Esophagus squamous epithelium (tissue), 4 donors: ENCODE measurements around the gene CEP112.

ENCODE experiments used
- POLR2A ChIP-seq, 4 donors: fragments of 450-650 bp; IDR thresholded peaks; one replicate each; pipeline ENCODE4 v1.6.1; 2017; ENCODE audit warnings: antibody characterized with exemption in 4 of 4, mild to moderate bottlenecking in 4 of 4, moderate library complexity in 3 of 4
- TF ChIP-seq, protein P1 (sequence below), 6 experiments: fragments of 450-650 bp in 4 of 6; fragments of 200-600 bp in 2 of 6; sonication (generic) in 2 of 6; IDR thresholded peaks; one replicate each; pipeline ENCODE4 v1.5.1; 2016 to 2019; ENCODE audit warnings: antibody characterized with exemption in 6 of 6, mild to moderate bottlenecking in 4 of 6, moderate library complexity in 4 of 6

DNA sequence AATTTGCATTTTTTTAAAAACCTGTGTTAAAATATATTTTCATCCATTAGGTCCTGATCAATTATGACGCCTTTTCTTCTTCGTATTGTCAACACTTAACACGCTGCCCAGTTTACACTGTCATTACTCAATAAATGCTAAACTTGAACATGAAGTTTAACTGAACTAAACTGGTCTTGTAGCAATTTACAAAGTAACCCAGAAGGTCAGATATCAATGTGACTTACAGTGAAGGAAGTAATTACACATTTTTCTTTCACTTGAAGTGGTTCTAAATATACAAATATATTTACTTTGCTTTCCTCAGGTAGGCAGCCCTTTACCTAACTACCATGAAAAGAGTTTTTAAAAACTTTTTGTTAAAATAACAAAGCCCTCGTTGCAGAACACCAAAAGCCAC lies 374.0 kb downstream of the CEP112 start:
- TF ChIP-seq, protein P1, sequence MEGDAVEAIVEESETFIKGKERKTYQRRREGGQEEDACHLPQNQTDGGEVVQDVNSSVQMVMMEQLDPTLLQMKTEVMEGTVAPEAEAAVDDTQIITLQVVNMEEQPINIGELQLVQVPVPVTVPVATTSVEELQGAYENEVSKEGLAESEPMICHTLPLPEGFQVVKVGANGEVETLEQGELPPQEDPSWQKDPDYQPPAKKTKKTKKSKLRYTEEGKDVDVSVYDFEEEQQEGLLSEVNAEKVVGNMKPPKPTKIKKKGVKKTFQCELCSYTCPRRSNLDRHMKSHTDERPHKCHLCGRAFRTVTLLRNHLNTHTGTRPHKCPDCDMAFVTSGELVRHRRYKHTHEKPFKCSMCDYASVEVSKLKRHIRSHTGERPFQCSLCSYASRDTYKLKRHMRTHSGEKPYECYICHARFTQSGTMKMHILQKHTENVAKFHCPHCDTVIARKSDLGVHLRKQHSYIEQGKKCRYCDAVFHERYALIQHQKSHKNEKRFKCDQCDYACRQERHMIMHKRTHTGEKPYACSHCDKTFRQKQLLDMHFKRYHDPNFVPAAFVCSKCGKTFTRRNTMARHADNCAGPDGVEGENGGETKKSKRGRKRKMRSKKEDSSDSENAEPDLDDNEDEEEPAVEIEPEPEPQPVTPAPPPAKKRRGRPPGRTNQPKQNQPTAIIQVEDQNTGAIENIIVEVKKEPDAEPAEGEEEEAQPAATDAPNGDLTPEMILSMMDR (IDR thresholded peaks at IDR 0.05), result no peak
- TF ChIP-seq POLR2A (IDR thresholded peaks at IDR 0.05), result no peak
